PC-9 (cell line): Measurements from ENCODE around the gene PDE4B. TPM values are rescaled to one million over a fixed set of nuclear protein-coding genes. Genes with fewer than 3 reads are reported as not detected.

ENCODE experiments used
- BruUV-seq: library from RNA; stranded (reverse); fragments of 400-500 nt; replicated peaks from 2 replicates; lab custom pipeline; 2021; lab: Mats Ljungman, UMichigan
- CTCF ChIA-PET: fragments of 300-600 bp; sonication (Branson Sonifier 250); formaldehyde crosslinking; loops from one replicate; lab custom pipeline; 2022; ENCODE audit warnings: antibody characterized with exemption; lab: Charles Lee
- POLR2A ChIA-PET: fragments of 300-600 bp; sonication (Branson Sonifier 250); formaldehyde crosslinking; loops from one replicate; lab custom pipeline; 2022; ENCODE audit warnings: antibody characterized with exemption; ENCODE audit not compliant: unreplicated experiment; lab: Charles Lee
- DNase-seq, 2 experiments: peaks; one replicate each; pipeline versions ENCODE4 v3.0.0 to v3.0.0-alpha.2; 2015 to 2022; ENCODE audit warnings: mixed read lengths in 1 of 2
- H2AFZ ChIP-seq: fragments of 200-600 bp; sonication (generic); 2 replicates; pipeline ENCODE4 v1.8.1; 2017; ENCODE audit warnings: antibody characterized with exemption
- H3F3A ChIP-seq: fragments of 200-600 bp; sonication (generic); 2 replicates; pipeline ENCODE4 v1.8.1; 2017; ENCODE audit warnings: antibody characterized with exemption, mild to moderate bottlenecking, low read depth; ENCODE audit not compliant: insufficient read depth
- H3K27ac ChIP-seq: fragments of 200-600 bp; sonication (generic); 2 replicates; pipeline ENCODE4 v1.6.1; 2016; ENCODE audit warnings: mixed run types
- H3K27me3 ChIP-seq: fragments of 200-600 bp; sonication (generic); 2 replicates; pipeline ENCODE4 v1.6.1; 2016; ENCODE audit warnings: low read depth, mixed run types; ENCODE audit not compliant: insufficient read depth
- H3K36me3 ChIP-seq: fragments of 200-600 bp; sonication (generic); 2 replicates; pipeline ENCODE4 v1.6.1; 2016; ENCODE audit warnings: low read depth, mixed run types
- H3K4me1 ChIP-seq: fragments of 200-600 bp; sonication (generic); replicated peaks from 2 replicates; pipeline ENCODE4 v1.6.1; 2016; ENCODE audit warnings: mixed run types; ENCODE audit not compliant: insufficient read depth
- H3K4me2 ChIP-seq: fragments of 200-600 bp; sonication (generic); 2 replicates; pipeline ENCODE4 v1.6.1; 2017; ENCODE audit warnings: mixed run types
- H3K4me3 ChIP-seq: fragments of 200-600 bp; sonication (generic); 2 replicates; pipeline ENCODE4 v1.6.1; 2016; ENCODE audit warnings: mixed run types
- H3K79me2 ChIP-seq: fragments of 200-600 bp; sonication (generic); 2 replicates; pipeline ENCODE4 v1.6.1; 2017; ENCODE audit warnings: low read depth, mixed run types
- H3K9me2 ChIP-seq: fragments of 200-600 bp; sonication (generic); 2 replicates; pipeline ENCODE4 v1.8.1; 2017; ENCODE audit warnings: mild to moderate bottlenecking; ENCODE audit not compliant: insufficient read depth
- H3K9me3 ChIP-seq: fragments of 200-600 bp; sonication (generic); 2 replicates; pipeline ENCODE4 v1.8.1; 2016; ENCODE audit warnings: low read depth; ENCODE audit not compliant: insufficient read depth
- H4K20me1 ChIP-seq: fragments of 200-600 bp; sonication (generic); 2 replicates; pipeline ENCODE4 v1.8.1; 2017; ENCODE audit not compliant: insufficient read depth
- EZH2 ChIP-seq: fragments of 200-600 bp; sonication (generic); IDR thresholded peaks from 2 replicates; pipeline ENCODE4 v1.8.0; 2017; ENCODE audit warnings: antibody characterized with exemption, low read depth
- intact Hi-C: fragments of 100-400 bp; cut with micrococcal nuclease; formaldehyde crosslinking; loops from one replicate; pipeline ENCODE4 v1.10.0; 2022; ENCODE audit not compliant: unreplicated experiment
- total RNA-seq: library from RNA; stranded (reverse); gene quantifications from 2 replicates; pipeline ENCODE4 v1.2.3, GENCODE V29; 2021
- TF ChIP-seq, protein P1 (sequence below): fragments of 200-600 bp; sonication (generic); conservative IDR thresholded peaks from 2 replicates; pipeline ENCODE4 v1.6.1; 2017; ENCODE audit warnings: mixed run types, antibody characterized with exemption, mild to moderate bottlenecking, moderate library complexity

Gene PDE4B
- total RNA-seq, 1 experiment from 2014 or later = 1.3 TPM

DNA sequence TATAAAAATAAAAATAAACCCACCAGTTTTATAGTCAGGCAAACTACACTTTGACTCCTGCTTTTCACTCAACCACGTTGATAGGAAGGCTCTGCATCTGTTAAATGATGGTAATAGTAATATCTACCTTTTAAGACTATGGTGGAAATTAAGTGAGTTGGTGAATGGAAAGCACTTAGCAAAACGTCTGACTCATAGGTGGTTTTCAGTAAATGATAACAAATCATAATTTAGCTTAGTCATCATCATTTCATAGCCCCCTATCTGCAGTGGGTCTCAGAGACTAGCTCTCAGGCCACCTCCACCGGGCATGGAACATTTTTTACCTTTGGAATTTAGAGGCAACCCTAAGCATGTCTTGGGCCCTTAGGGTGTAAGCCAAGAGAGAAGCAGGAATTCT lies 160.0 kb downstream of the PDE4B start:
- BruUV-seq = no TSS peak
- no peak for TF ChIP-seq EZH2
- TF ChIP-seq, protein P1, sequence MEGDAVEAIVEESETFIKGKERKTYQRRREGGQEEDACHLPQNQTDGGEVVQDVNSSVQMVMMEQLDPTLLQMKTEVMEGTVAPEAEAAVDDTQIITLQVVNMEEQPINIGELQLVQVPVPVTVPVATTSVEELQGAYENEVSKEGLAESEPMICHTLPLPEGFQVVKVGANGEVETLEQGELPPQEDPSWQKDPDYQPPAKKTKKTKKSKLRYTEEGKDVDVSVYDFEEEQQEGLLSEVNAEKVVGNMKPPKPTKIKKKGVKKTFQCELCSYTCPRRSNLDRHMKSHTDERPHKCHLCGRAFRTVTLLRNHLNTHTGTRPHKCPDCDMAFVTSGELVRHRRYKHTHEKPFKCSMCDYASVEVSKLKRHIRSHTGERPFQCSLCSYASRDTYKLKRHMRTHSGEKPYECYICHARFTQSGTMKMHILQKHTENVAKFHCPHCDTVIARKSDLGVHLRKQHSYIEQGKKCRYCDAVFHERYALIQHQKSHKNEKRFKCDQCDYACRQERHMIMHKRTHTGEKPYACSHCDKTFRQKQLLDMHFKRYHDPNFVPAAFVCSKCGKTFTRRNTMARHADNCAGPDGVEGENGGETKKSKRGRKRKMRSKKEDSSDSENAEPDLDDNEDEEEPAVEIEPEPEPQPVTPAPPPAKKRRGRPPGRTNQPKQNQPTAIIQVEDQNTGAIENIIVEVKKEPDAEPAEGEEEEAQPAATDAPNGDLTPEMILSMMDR = no peak
- intact Hi-C loops = loop anchor here (10.0 kb wide), 1 partner anchor 888 kb away; no protein-coding TSS in a partner anchor

DNA sequence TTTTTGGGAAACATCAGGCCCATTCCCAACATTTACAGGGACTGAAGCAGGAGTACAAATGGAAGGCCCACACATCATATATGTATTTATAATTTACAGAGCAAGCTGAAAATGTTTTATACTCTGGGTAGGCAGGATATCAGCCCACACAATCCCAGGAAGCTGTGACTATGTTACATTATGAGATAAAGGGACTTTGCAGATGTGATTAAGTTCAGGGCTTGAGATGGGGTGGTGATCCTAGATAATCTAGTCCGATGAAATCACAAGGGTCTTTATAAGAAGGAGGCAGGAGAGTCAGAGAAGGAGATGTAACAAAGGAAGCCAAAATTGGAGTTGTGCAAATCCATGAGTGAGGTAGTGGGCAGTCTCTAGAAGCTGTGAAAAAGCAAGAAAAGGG lies 160.5 kb downstream of the PDE4B start:
- CTCF ChIA-PET = no interaction called here
- Histone ChIP-seq H3K36me3 (no peaks in the 10 kb centered on the region), H3K79me2 (no peaks in the 10 kb centered on the region), H3K9me3 (no peaks in the 10 kb centered on the region), H3K9me2 (no peaks in the 10 kb centered on the region), H3K27me3 (no peaks in the 10 kb centered on the region), H3K4me1 (no peaks in the 10 kb centered on the region), H3K4me3 (no peak overlapping the region), H2AFZ (no peak overlapping the region), H3K4me2 (no peak overlapping the region), H3F3A (no peaks in the 10 kb centered on the region), H3K27ac (no peak overlapping the region), H4K20me1 (no peaks in the 10 kb centered on the region)
- intact Hi-C loops = loop anchor here (10.0 kb wide), 1 partner anchor 888 kb away; no protein-coding TSS in a partner anchor
- TF ChIP-seq EZH2 = no peak
- TF ChIP-seq, protein P1 = no peak
- BruUV-seq = no TSS peak
- DNase-seq = no peak
- POLR2A ChIA-PET = no interaction called here

More for the DNA sequence above, 160.0 kb downstream of the PDE4B start:
- Histone ChIP-seq H3K27me3 (no peaks in the 10 kb centered on the region), H4K20me1 (no peaks in the 10 kb centered on the region), H3F3A (no peaks in the 10 kb centered on the region), H3K36me3 (no peaks in the 10 kb centered on the region), H3K27ac (no peak overlapping the region), H3K9me2 (no peaks in the 10 kb centered on the region), H3K4me2 (no peak overlapping the region), H3K4me1 (no peaks in the 10 kb centered on the region), H2AFZ (no peak overlapping the region), H3K79me2 (no peaks in the 10 kb centered on the region), H3K4me3 (no peak overlapping the region), H3K9me3 (no peaks in the 10 kb centered on the region)
- no peak for DNase-seq
- ChIA-PET POLR2A (no interaction called here), CTCF (no interaction called here)

GRCh38 chr1:65955071-65955470 lies 162.4 kb downstream of the PDE4B start:
- Histone ChIP-seq H3K4me3 (no peak overlapping the region), H2AFZ (no peak overlapping the region), H3K4me2 (no peak overlapping the region), H3F3A (no peaks in the 10 kb centered on the region), H3K9me3 (no peaks in the 10 kb centered on the region), H3K27ac (no peak overlapping the region), H3K27me3 (no peaks in the 10 kb centered on the region), H4K20me1 (no peaks in the 10 kb centered on the region), H3K79me2 (no peaks in the 10 kb centered on the region), H3K36me3 (no peaks in the 10 kb centered on the region), H3K9me2 (no peaks in the 10 kb centered on the region), H3K4me1 (no peaks in the 10 kb centered on the region)
- POLR2A ChIA-PET = no interaction called here
- intact Hi-C loops = loop anchor here (5.0 to 10.0 kb wide), 2 partner anchors 718 to 890 kb away; no protein-coding TSS in a partner anchor
- no TSS peak for BruUV-seq
- DNase-seq = no peak
- CTCF ChIA-PET = no interaction called here
- TF ChIP-seq, protein P1 = no peak
- TF ChIP-seq EZH2 = no peak
